H1 (cell line): ENCODE results near the gene PTPRF. TPM values are rescaled to one million over a fixed set of nuclear protein-coding genes. Genes with fewer than 3 reads are reported as not detected.

Source experiments
- RNF2 ChIP-seq: fragments of 200-900, 300-1000 bp; sonication (generic); IDR thresholded peaks from 2 replicates; pipeline ENCODE4 v1.7.1; 2016; ENCODE audit warnings: borderline replicate concordance, low read depth, mild to moderate bottlenecking, antibody characterized with exemption, low read length; ENCODE audit not compliant: poor library complexity, severe bottlenecking; ENCODE audit errors: missing control alignments
- polyA plus RNA-seq, 7 experiments: library from polyadenylated mRNA; depleted of rRNA in 3 of 7; stranded (reverse) in 5 of 7; unstranded in 2 of 7; fragments of >200 nt in 5 of 7; fragments of 200-250 nt in 2 of 7; gene quantifications; 1 replicate in 5 of 7; 2 replicates in 1 of 7; 4 replicates in 1 of 7; pipeline versions ENCODE4 v1.2.1 to v1.2.3, GENCODE V29; 2011 to 2013; ENCODE audit warnings: missing spikeins in 2 of 7, mixed read lengths in 2 of 7
- total RNA-seq: library from RNA; stranded (reverse); fragmentation: NEBNext Ultra II Directional; extraction: Animal tissue kit (Norgen Biotek cat#: 25700); gene quantifications from 2 replicates; pipeline ENCODE4 v1.2.1, GENCODE V29; 2021

The PTPRF gene
- total and polyA plus RNA-seq, 2 of the 8 experiments (the other 6 are each of a cell fraction or from before 2014, with no cell fraction given), result 136 to 231 TPM

DNA sequence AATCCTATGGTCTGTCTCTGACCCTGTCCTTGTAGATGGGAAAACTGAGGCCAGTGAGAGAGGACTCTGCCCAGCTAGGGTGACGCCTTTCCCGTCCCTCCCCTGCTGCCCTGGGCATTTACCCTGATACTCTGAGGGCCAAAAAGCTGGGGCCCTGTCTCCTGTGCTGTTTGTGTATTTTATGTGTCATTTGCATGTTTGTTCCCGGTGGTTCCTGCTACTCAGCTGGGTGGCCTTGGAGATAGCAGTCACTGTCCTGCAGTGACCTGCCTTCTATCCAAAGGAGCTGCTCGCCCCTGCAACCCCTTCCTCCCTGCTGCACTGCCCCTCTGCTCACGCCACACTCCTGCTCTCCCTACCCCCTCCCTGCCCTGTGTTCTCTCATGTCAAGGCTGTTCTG is 78.1 kb downstream of the PTPRF start (continued):
- no peak for TF ChIP-seq RNF2
- TF ChIP-seq, all 59 proteins: peak for 0
